T-helper 17 cell (primary cell): ENCODE results near the gene TTC38. TPM values are rescaled to one million over a fixed set of nuclear protein-coding genes. Genes with fewer than 3 reads are reported as not detected.
A peak's percentile ranks its signal among the peaks of the same experiment; 100 is the strongest.

Experiments used
- ATAC-seq: fragments of 150-1000 bp; cut with Tn5 transposase; 2 replicates; pipeline ENCODE4 v1.10.0; 2021; ENCODE audit warnings: mild to moderate bottlenecking, moderate library complexity
- DNase-seq, 3 donors: peaks; one replicate each; pipeline versions ENCODE4 v3.0.0 to v3.0.0-alpha.2; 2020 to 2021
- H3K9me3 ChIP-seq: one replicate; pipeline ENCODE4 v1.7.0; 2013; ENCODE audit warnings: low read length, mild to moderate bottlenecking; ENCODE audit not compliant: control insufficient read depth, poor library complexity, severe bottlenecking
- H3K27ac Mint-ChIP-seq: one replicate; pipeline ENCODE4 v1.8.0; 2022; ENCODE audit warnings: mild to moderate bottlenecking, moderate library complexity, mixed read lengths
- H3K27me3 Mint-ChIP-seq: one replicate; pipeline ENCODE4 v1.8.0; 2022; ENCODE audit warnings: mixed read lengths
- H3K36me3 Mint-ChIP-seq: one replicate; pipeline ENCODE4 v1.8.0; 2022; ENCODE audit warnings: low read depth, mixed read lengths
- H3K4me1 Mint-ChIP-seq: one replicate; pipeline ENCODE4 v1.8.0; 2022; ENCODE audit warnings: mild to moderate bottlenecking, mixed read lengths
- H3K4me3 Mint-ChIP-seq: one replicate; pipeline ENCODE4 v1.8.0; 2022; ENCODE audit warnings: mild to moderate bottlenecking, moderate library complexity, mixed read lengths
- total RNA-seq, 4 donors: library from RNA in 2 of 4; stranded (reverse) in 2 of 4; gene quantifications; one replicate each; pipeline ENCODE4 v1.2.3 and lab custom pipeline; 2022 to 2026

The TTC38 gene
- total RNA-seq = 1 to 10 TPM; 4.3 to 7.1 TPM
- total RNA-seq (lab: John Stamatoyannopoulos, UW) = 7.2 to 11.4 reads per million in 2 donors

- Mint-ChIP-seq H3K36me3 (peaks cover 2% of the 10 kb centered on the region), H3K4me1 (peaks cover 17% of the 10 kb centered on the region), H3K4me3 (peak within 1 kb of the TSS; percentile 93), H3K27ac (peak within 1 kb of the TSS; percentile 68), H3K27me3 (peaks cover 31% of the 10 kb centered on the region)
- no peaks in the 10 kb centered on the region for H3K9me3 ChIP-seq
- ATAC-seq = peak; percentile 89
- peak in 2 of 3 donors; percentile 47 to 52 for DNase-seq
Observed at GRCh38 chr22:46267431-46268279, at the start of gene TTC38. TTC38 (plus strand) TSS chr22:46268008; CDS start chr22:46268040, 32 bp downstream.

DNA sequence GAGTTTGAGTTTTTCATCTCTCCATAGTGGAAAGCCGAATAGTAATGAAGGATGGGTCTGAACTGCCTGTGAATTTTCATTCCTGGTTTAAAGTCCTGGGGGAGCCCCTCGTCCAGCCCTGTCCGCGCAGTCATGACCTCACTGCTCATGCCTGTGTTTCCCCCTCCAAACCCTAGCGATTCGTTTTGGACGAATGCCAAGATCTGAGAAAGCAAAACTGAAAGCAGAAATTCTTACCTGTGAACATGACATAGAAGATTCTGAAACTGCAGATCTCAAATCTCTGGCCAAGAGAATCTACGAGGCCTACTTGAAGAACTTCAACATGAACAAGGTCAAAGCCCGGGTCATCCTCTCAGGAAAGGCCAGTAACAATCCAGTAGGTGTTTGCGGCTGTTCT lies 48.2 kb upstream of the TTC38 start:
- peak overlapping the region; percentile 25 for H3K4me3 Mint-ChIP-seq
- no peaks in the 10 kb centered on the region for H3K27me3 Mint-ChIP-seq
- H3K27ac Mint-ChIP-seq = peak overlapping the region; percentile 69

GRCh38 chr22:46220921-46221320 lies 46.9 kb upstream of the TTC38 start:
- H3K9me3 ChIP-seq = no peaks in the 10 kb centered on the region
- Mint-ChIP-seq H3K27me3 (no peaks in the 10 kb centered on the region), H3K4me1 (peaks cover 11% of the 10 kb centered on the region), H3K4me3 (no peak overlapping the region), H3K27ac (peak overlapping the region; percentile 21), H3K36me3 (no peaks in the 10 kb centered on the region)
- ATAC-seq = no peak
- no peak for DNase-seq

More for the DNA sequence above, 48.2 kb upstream of the TTC38 start:
- peaks cover 7% of the 10 kb centered on the region for H3K4me1 Mint-ChIP-seq
- DNase-seq (no peak), ATAC-seq (no peak)
- no peaks in the 10 kb centered on the region for H3K36me3 Mint-ChIP-seq
- H3K9me3 ChIP-seq = no peaks in the 10 kb centered on the region

DNA sequence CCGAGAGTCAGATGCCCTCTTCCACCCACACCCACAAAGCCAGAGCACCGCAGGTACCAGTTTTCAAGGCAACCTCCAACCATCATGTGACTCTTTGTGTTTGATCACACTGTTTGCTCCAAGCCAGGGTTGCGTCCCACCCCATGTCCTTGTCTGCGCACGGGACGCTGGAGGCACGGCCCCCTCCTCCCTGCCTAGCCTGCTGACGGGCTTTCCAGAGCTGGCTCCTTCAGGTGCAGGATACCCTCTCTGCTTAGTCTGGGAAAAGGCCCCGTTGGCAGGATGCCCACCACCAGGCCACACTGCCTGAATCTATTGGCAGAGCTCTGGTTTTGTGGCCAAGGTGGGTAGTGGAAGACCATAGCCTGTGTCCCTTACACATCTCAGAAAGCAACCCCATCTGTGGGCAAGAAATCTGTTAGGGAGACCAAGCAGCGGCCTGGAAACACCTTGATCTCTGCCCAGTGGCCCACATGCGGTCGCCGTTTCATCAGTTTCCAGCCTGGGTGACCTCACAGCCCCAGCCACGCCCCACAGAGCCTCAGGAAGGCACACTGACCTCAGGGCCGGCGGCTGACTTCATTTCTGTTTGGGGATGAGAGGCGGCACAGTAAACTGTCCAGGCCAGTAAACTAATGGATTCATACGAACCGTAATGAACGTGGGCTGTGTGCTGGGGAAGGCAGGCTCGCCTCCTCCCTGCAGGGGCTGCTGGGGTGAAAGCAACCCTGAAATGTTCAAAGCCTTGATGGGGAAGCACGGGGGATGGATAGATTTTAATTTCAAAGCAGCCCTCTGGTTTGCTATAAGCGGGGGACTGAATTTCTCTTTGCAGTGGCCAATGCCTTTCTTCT lies 43.5 kb upstream of the TTC38 start:
- Mint-ChIP-seq H3K4me3 (no peak overlapping the region), H3K4me1 (peaks cover 8% of the 10 kb centered on the region), H3K27ac (no peak overlapping the region), H3K36me3 (no peaks in the 10 kb centered on the region), H3K27me3 (no peaks in the 10 kb centered on the region)
- ATAC-seq = no peak
- DNase-seq = no peak
- H3K9me3 ChIP-seq = no peaks in the 10 kb centered on the region

DNA sequence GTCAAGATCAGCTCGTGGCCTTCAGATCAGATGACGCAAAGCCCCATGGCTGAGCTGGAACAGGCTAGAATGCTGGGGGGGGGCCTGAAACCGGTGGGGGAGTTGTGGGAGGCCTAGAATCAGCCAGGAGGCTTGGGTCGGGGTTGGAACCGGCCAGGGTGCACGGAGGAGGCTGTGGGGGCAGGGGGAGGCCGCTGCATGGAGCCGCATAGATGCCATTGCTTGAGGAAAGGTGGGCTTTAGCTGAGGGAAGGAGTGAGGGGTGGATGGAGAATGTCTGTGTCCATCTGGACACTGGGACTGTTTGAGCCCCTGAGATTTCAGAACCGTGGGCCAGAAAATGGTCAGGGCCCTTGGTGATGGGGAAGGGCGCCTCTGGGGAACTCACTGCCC lies 42.9 kb upstream of the TTC38 start:
- DNase-seq = no peak
- ATAC-seq = no peak
- no peaks in the 10 kb centered on the region for H3K27me3 Mint-ChIP-seq
- H3K4me1 Mint-ChIP-seq = peaks cover 3% of the 10 kb centered on the region
- H3K36me3 Mint-ChIP-seq = no peaks in the 10 kb centered on the region
- no peaks in the 10 kb centered on the region for H3K9me3 ChIP-seq
- no peak overlapping the region for H3K27ac Mint-ChIP-seq
- H3K4me3 Mint-ChIP-seq = no peak overlapping the region

DNA sequence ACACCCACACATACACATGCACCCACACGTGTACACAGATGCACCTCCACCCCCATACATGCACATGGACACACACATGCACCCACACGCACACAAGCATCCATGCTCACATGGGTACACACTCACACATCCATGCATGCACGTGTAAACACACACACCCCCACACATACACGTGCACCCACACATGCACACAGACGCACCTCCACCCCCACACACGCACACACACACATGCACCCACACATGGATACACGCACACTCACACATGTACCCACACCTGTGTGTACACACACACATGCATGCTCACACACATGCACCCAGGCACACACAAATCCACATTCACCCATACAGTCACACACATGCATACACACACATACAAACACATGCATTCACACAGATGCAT lies 42.2 kb upstream of the TTC38 start:
- Mint-ChIP-seq H3K36me3 (no peaks in the 10 kb centered on the region), H3K4me3 (no peak overlapping the region), H3K4me1 (peaks cover 3% of the 10 kb centered on the region), H3K27ac (no peak overlapping the region), H3K27me3 (no peaks in the 10 kb centered on the region)
- no peaks in the 10 kb centered on the region for H3K9me3 ChIP-seq
- no peak for ATAC-seq
- DNase-seq = no peak

GRCh38 chr22:46226577-46226976 lies 41.2 kb upstream of the TTC38 start:
- H3K27me3 Mint-ChIP-seq = no peaks in the 10 kb centered on the region
- ATAC-seq (no peak), DNase-seq (no peak)
- H3K4me1 Mint-ChIP-seq = peaks cover 3% of the 10 kb centered on the region
- H3K27ac Mint-ChIP-seq = no peak overlapping the region
- no peak overlapping the region for H3K4me3 Mint-ChIP-seq
- H3K36me3 Mint-ChIP-seq = no peaks in the 10 kb centered on the region
- H3K9me3 ChIP-seq = no peaks in the 10 kb centered on the region

DNA sequence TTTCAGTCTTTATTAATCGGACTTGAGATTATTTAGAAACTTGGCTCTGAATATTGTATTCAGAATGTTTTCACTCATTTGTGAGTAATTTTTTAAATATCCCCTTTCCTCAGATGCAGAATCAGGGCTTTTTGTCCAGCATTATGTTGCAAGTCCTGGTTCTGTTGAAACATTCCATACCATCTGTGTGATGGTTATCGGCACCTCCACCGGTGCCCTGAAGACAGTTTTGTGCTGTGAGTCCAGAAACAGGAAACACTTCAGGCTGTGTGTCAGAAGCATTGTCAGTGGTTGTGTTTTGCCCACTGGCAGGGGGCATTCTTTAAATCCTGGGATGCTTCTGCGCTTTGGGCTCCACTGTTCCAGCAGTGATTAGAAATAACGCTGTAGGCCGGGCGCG lies 38.1 kb upstream of the TTC38 start:
- Mint-ChIP-seq H3K27me3 (no peaks in the 10 kb centered on the region), H3K4me3 (no peak overlapping the region), H3K36me3 (no peaks in the 10 kb centered on the region), H3K27ac (no peak overlapping the region), H3K4me1 (peaks cover 3% of the 10 kb centered on the region)
- H3K9me3 ChIP-seq = no peaks in the 10 kb centered on the region
- ATAC-seq = no peak
- DNase-seq = no peak

DNA sequence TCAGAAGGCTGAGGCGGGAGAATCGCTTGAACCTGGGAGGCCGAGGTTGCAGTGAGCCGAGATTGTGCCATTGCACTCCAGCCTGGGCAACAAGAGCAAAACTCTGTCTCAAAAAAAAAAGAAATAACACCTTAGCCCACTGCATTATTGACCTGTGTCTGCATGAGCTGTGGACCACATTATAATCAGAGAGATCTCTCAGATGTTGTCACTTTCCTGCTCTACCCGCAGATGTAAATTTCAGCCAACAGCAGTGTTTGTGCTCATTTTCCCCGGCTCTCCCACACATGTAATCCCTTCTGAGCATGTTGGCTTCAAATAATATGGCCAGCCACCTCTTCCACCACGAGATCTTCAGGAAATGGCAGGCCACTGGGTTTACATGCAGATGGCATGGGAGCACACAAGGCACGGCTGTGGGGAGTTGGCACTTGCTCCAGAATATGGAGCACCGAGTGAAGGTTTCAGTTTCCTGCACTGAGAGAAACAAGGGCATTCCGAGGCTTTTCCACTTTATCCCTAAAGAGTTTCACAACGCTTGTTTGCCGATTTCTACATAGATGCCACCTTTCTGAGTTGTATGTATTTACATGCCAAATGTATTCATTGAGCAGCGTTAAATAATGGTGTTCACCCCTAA lies 37.4 kb upstream of the TTC38 start:
- Mint-ChIP-seq H3K27ac (no peak overlapping the region), H3K4me1 (peaks cover 3% of the 10 kb centered on the region), H3K36me3 (peaks cover 3% of the 10 kb centered on the region), H3K4me3 (no peak overlapping the region), H3K27me3 (no peaks in the 10 kb centered on the region)
- DNase-seq (no peak), ATAC-seq (no peak)
- no peaks in the 10 kb centered on the region for H3K9me3 ChIP-seq

DNA sequence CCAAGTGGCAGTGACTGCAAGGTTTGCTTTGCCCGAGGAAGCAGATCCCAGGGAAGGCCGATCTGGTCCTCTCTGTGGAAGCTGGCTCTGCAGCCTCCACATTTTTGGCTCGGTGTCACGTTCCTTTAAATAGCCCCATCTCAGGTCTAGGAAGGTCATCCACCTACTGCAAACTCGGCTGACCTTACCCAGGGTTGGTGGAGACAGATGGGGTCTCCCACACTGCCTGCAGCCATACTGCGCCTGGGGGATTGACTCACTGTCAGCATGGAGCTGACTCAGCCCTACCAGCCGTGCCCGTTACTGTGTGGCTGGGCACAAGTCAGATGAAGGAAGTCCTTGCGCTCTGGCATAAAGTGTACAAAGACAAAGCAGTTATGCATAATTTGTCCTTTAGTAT lies 34.6 kb upstream of the TTC38 start:
- no peaks in the 10 kb centered on the region for H3K27me3 Mint-ChIP-seq
- DNase-seq = no peak
- no peaks in the 10 kb centered on the region for H3K4me1 Mint-ChIP-seq
- no peak overlapping the region for H3K4me3 Mint-ChIP-seq
- no peak for ATAC-seq
- no peaks in the 10 kb centered on the region for H3K9me3 ChIP-seq
- H3K36me3 Mint-ChIP-seq = peaks cover 3% of the 10 kb centered on the region
- no peak overlapping the region for H3K27ac Mint-ChIP-seq

DNA sequence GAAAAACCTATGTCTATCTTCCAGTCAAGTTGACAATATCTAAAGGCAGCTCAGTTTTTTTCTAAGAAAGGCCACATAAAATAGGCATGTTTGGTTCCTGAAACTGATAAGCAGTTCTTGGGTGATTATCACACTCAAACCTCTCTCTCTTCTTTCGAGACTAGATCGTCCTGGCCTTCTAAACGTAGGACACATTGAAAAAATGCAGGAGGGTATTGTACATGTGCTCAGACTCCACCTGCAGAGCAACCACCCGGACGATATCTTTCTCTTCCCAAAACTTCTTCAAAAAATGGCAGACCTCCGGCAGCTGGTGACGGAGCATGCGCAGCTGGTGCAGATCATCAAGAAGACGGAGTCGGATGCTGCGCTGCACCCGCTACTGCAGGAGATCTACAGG lies 32.8 kb upstream of the TTC38 start:
- Mint-ChIP-seq H3K4me3 (no peak overlapping the region), H3K4me1 (peaks cover 5% of the 10 kb centered on the region), H3K27me3 (no peaks in the 10 kb centered on the region), H3K36me3 (peaks cover 3% of the 10 kb centered on the region), H3K27ac (no peak overlapping the region)
- ATAC-seq = no peak
- no peak for DNase-seq
- no peaks in the 10 kb centered on the region for H3K9me3 ChIP-seq

- peaks cover 7% of the 10 kb centered on the region for H3K4me1 Mint-ChIP-seq
- no peaks in the 10 kb centered on the region for H3K9me3 ChIP-seq
- H3K27ac Mint-ChIP-seq = no peak overlapping the region
- no peak for DNase-seq
- no peak overlapping the region for H3K4me3 Mint-ChIP-seq
- no peak for ATAC-seq
- peaks cover 3% of the 10 kb centered on the region for H3K36me3 Mint-ChIP-seq
- H3K27me3 Mint-ChIP-seq = no peaks in the 10 kb centered on the region
Observed at GRCh38 chr22:46237453-46238124, 30.2 kb upstream of the TTC38 start.

GRCh38 chr22:46238541-46238940 lies 29.3 kb upstream of the TTC38 start:
- peaks cover 3% of the 10 kb centered on the region for H3K36me3 Mint-ChIP-seq
- H3K9me3 ChIP-seq = no peaks in the 10 kb centered on the region
- no peaks in the 10 kb centered on the region for H3K27me3 Mint-ChIP-seq
- ATAC-seq (no peak), DNase-seq (no peak)
- peaks cover 7% of the 10 kb centered on the region for H3K4me1 Mint-ChIP-seq
- no peak overlapping the region for H3K27ac Mint-ChIP-seq
- H3K4me3 Mint-ChIP-seq = no peak overlapping the region
